HG02884 (cell line): ENCODE results near the gene LGMN.
A peak's percentile ranks its signal among the peaks of the same experiment; 100 is the strongest.

ENCODE experiments used
- ATAC-seq: cut with Tn5 transposase; IDR thresholded peaks from one replicate; pipeline ENCODE4 v1.9.1; 2021; ENCODE audit warnings: mild to moderate bottlenecking, moderate library complexity; ENCODE audit not compliant: unreplicated experiment

Gene LGMN

GRCh38 chr14:92679246-92679645 lies 69.2 kb downstream of the LGMN start:
- ATAC-seq = no peak

- no peak for ATAC-seq
These were observed 69.7 kb downstream of the LGMN start for GRCh38 chr14:92678766-92679165.

- ATAC-seq = no peak
These were observed 70.5 kb downstream of the LGMN start for GRCh38 chr14:92677955-92678354.

- ATAC-seq = peak; percentile 76
These were observed 71.2 kb downstream of the LGMN start for GRCh38 chr14:92677087-92677668.

GRCh38 chr14:92676403-92677086 lies 71.9 kb downstream of the LGMN start:
- ATAC-seq = no peak

GRCh38 chr14:92675976-92676375 lies 72.5 kb downstream of the LGMN start:
- ATAC-seq = no peak

GRCh38 chr14:92675421-92675820 lies 73.0 kb downstream of the LGMN start:
- ATAC-seq = no peak

- no peak for ATAC-seq
These were observed 74.8 kb downstream of the LGMN start for GRCh38 chr14:92673601-92674150.

- ATAC-seq = no peak
These were observed 77.6 kb downstream of the LGMN start for GRCh38 chr14:92670643-92671366.

- ATAC-seq = no peak
These were observed 78.3 kb downstream of the LGMN start for GRCh38 chr14:92670160-92670559.

GRCh38 chr14:92668276-92668973 lies 80.0 kb downstream of the LGMN start:
- ATAC-seq = peak; percentile 65

- ATAC-seq = no peak
These were observed 82.2 kb downstream of the LGMN start for GRCh38 chr14:92666251-92666650.

GRCh38 chr14:92665661-92666110 lies 82.7 kb downstream of the LGMN start:
- no peak for ATAC-seq

GRCh38 chr14:92663049-92663448 lies 85.4 kb downstream of the LGMN start:
- no peak for ATAC-seq

GRCh38 chr14:92660571-92660970 lies 87.9 kb downstream of the LGMN start:
- ATAC-seq = no peak

GRCh38 chr14:92659765-92660561 lies 88.5 kb downstream of the LGMN start:
- ATAC-seq = no peak

- no peak for ATAC-seq
These were observed 89.7 kb downstream of the LGMN start for GRCh38 chr14:92658684-92659083.

GRCh38 chr14:92658160-92658559 lies 90.3 kb downstream of the LGMN start:
- ATAC-seq = no peak

GRCh38 chr14:92657457-92658142 lies 90.8 kb downstream of the LGMN start:
- ATAC-seq = no peak
